HUES64 (cell line): ENCODE results near the gene JAG2.
A peak's percentile ranks its signal among the peaks of the same experiment; 100 is the strongest.

Experiments
- H3K27ac ChIP-seq: 2 replicates; pipeline ENCODE4 v1.7.0; 2013; ENCODE audit warnings: low read depth, low read length, inconsistent platforms
- H3K27me3 ChIP-seq: 2 replicates; pipeline ENCODE4 v1.6.1; 2013; ENCODE audit warnings: mild to moderate bottlenecking, low read length; ENCODE audit not compliant: insufficient read depth
- H3K36me3 ChIP-seq: 2 replicates; pipeline ENCODE4 v1.6.1; 2013; ENCODE audit warnings: mild to moderate bottlenecking, low read length; ENCODE audit not compliant: insufficient read depth
- H3K4me1 ChIP-seq: 2 replicates; pipeline ENCODE4 v1.6.1; 2013; ENCODE audit warnings: mild to moderate bottlenecking, low read length, moderate library complexity; ENCODE audit not compliant: insufficient read depth
- H3K4me3 ChIP-seq: 2 replicates; pipeline ENCODE4 v1.5.1; 2013; ENCODE audit warnings: mild to moderate bottlenecking, low read length, moderate library complexity
- H3K9ac ChIP-seq: 2 replicates; pipeline ENCODE4 v1.6.1; 2013; ENCODE audit warnings: mild to moderate bottlenecking, low read depth, low read length
- H3K9me3 ChIP-seq: 2 replicates; pipeline ENCODE4 v1.6.1; 2013; ENCODE audit warnings: low read depth, low read length; ENCODE audit not compliant: insufficient read depth
- WGBS: fragments of 150-250, 120-280 bp; methylation state at CpG from one replicate; pipeline ENCODE4 v1.1.7; 2013; ENCODE audit warnings: missing lambda C conversion rate; 5-methylcytosine and 5-hydroxymethylcytosine counted together

The JAG2 gene

DNA sequence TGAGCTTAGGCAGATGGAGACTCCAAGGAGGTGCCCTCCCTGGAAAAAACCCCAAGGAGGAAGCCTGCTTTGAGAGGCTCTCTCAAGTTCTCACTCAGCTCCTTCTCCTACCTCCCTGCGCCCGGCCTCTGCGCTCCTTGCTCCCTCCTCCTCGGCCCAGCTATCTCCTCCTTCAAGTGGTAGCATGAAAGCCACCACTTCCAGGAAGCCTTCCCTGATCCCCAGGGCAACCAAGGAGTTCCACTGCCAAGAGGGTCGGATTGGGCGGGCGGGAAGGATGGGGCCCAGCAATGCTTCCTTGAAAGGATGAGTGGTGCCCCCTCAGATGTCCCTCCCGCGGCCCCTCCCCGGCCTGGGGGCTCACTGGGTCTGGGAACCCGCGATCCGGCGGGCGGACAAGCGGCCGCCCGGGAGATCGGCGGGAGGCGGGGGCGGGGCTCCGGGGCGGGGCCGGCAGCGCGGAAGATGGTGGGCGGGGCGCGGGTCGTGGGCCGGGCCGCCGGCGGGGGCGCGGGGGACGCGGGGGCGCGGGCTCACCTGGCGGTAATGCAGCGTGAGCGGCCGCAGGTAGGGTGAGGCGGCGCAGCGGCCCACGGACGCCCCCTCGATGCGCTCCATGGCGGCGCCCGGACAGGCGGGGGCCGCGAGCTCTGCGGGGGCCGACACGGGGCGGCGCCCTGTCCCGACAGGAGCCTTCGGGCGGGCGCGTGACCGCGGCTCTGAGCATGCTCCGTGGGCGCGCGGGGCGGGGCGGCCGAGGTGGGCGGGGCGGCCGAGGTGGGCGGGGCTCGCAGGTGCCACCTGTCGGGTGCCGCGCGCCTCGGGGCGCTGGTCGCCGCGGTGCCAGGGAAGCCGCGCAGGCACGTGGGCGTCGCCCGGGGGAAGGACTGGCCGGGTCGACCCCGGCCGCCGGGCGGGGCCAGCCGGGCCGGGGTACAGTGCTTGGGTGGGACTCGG lies 12.3 kb upstream of the JAG2 start, which contains the start of gene NUDT14:
Gene NUDT14, minus strand, starts transcription at position 721 of the 957 bp plus-strand sequence. Its CDS starts 103 bp downstream, at position 618.
- H3K4me1 ChIP-seq: no peaks in the 10 kb centered on the region
- peaks cover 29% of the 10 kb centered on the region for H3K27me3 ChIP-seq
- under 1% methylated on average over 106 of the region's 106 CpGs for WGBS
- H3K9me3 ChIP-seq: no peaks in the 10 kb centered on the region
- no peak within 1 kb of the TSS for H3K27ac ChIP-seq
- peak within 1 kb of the TSS; percentile 52 for H3K4me3 ChIP-seq
- no peaks in the 10 kb centered on the region for H3K36me3 ChIP-seq
- H3K9ac ChIP-seq: 0 out of 2 replicates have a peak within 1 kb of the TSS, but pooled peaks have one; percentile 50

- Histone ChIP-seq H3K9me3 (no peaks in the 10 kb centered on the region), H3K27ac (no peak overlapping the region), H3K4me3 (no peak overlapping the region), H3K36me3 (no peaks in the 10 kb centered on the region), H3K9ac (no peak overlapping the region), H3K4me1 (no peaks in the 10 kb centered on the region), H3K27me3 (peaks cover 27% of the 10 kb centered on the region)
- WGBS: 95% methylated on average over 13 of the region's 13 CpGs
Observed at GRCh38 chr14:105179191-105179590, 10.6 kb upstream of the JAG2 start.

DNA sequence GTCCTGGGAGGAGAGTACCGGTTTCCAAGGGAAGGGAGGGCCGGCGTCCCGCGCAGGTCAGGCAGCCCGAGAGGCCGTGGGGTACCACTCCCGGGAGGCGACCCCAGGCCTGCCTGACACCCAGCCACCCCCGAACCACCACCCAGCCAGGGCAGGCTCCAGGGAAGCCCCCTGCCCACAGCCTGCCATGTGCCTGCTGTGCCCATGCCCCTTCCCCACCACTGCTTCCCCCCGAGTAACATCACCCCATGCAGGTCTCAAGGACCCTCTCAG lies 10.2 kb upstream of the JAG2 start:
- Histone ChIP-seq H3K36me3 (no peaks in the 10 kb centered on the region), H3K9ac (no peak overlapping the region), H3K27ac (no peak overlapping the region), H3K27me3 (peaks cover 26% of the 10 kb centered on the region), H3K4me3 (no peak overlapping the region), H3K9me3 (no peaks in the 10 kb centered on the region), H3K4me1 (no peaks in the 10 kb centered on the region)
- WGBS: 93% methylated on average over 11 of the region's 11 CpGs

- Histone ChIP-seq H3K27ac (no peak overlapping the region), H3K36me3 (no peaks in the 10 kb centered on the region), H3K4me3 (no peak overlapping the region), H3K4me1 (no peaks in the 10 kb centered on the region), H3K9me3 (no peaks in the 10 kb centered on the region), H3K9ac (no peak overlapping the region), H3K27me3 (peaks cover 23% of the 10 kb centered on the region)
- 87% methylated on average over 19 of the region's 19 CpGs for WGBS
Observed at GRCh38 chr14:105178069-105178867, 9.7 kb upstream of the JAG2 start.

GRCh38 chr14:105177082-105177481 lies 8.5 kb upstream of the JAG2 start:
- WGBS: 85% methylated on average over 11 of the region's 11 CpGs
- H3K9me3 ChIP-seq: no peaks in the 10 kb centered on the region
- peaks cover 15% of the 10 kb centered on the region for H3K27me3 ChIP-seq
- H3K27ac ChIP-seq: no peak overlapping the region
- no peak overlapping the region for H3K4me3 ChIP-seq
- no peak overlapping the region for H3K9ac ChIP-seq
- H3K4me1 ChIP-seq: no peaks in the 10 kb centered on the region
- H3K36me3 ChIP-seq: no peaks in the 10 kb centered on the region

DNA sequence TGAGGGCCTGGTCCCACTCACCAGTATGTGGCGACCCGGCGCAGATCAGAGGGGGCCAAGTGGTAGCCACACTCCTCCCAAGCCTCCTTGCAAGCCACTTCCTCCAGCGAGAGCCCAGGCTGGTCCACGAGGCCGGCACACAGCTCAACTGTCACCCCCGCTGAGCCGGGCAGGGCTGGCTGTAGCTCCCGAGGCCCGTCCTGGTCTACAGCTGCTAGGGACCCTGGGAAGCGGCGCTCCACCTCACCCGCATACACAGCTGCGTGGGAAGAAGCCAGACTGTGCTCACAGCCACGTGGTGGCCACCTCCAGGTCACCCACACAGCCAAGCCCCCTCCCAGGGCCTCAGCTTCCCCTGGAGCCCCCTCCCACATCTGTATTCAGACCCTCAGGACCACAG lies 7.9 kb upstream of the JAG2 start:
- no peak overlapping the region for H3K4me3 ChIP-seq
- H3K27ac ChIP-seq: no peak overlapping the region
- 84% methylated on average over 15 of the region's 15 CpGs for WGBS
- H3K9me3 ChIP-seq: no peaks in the 10 kb centered on the region
- no peaks in the 10 kb centered on the region for H3K4me1 ChIP-seq
- H3K9ac ChIP-seq: no peak overlapping the region
- no peaks in the 10 kb centered on the region for H3K36me3 ChIP-seq
- H3K27me3 ChIP-seq: peaks cover 9% of the 10 kb centered on the region

DNA sequence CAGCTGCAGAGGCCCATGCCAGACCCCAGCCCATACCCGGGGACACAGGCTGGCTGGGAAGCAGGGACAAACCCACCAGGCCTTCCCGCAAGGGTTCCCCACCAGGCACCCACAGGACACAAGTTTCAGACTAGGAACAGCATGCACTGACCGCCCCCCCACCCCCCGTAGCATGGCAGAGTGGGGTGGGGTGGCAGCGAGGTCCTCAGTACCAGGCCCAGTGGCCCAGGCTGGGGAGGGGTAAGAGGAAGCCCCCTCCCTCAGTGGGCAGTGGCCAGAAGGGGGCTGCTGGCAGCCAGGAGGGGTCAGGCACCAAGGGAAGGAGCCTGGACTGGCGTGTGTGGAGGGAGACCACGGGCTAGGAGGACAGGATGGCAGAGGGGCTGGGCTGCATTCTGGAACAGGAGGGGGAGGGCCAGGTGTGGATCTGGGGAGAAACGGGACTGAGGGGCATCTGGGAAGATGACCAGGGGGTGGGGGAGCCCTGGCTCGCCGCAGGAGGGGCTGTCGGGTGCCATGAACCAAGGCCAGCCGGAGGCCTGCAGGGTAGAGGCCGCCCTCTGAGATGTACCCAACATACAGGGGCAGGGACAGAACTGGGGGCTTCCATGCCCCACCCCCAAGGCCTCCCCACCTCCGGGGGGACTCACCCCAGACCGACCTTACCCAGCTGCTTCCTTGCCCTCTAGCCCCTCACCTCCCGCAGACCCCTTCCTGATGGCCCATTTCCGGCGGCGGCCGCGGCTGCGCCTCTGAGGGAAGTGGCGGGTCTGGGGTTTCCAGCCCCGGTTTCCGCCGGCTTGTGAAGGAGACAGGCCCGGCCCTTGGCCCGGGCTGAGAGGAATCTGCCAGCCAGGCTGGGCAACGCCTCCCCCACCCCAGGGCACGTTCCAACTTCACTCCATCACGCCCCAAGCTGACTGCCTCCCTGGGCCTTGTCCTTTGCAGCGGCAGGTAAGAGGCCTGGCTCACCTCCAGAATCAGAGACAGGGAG lies 5.6 kb upstream of the JAG2 start:
- Histone ChIP-seq H3K9me3 (no peaks in the 10 kb centered on the region), H3K4me3 (no peak overlapping the region), H3K36me3 (no peaks in the 10 kb centered on the region), H3K4me1 (no peaks in the 10 kb centered on the region; the same call in 1 of the 2 replicates), H3K27me3 (peaks cover 5% of the 10 kb centered on the region), H3K9ac (no peak overlapping the region), H3K27ac (no peak overlapping the region)
- 85% methylated on average over 32 of the region's 32 CpGs for WGBS

DNA sequence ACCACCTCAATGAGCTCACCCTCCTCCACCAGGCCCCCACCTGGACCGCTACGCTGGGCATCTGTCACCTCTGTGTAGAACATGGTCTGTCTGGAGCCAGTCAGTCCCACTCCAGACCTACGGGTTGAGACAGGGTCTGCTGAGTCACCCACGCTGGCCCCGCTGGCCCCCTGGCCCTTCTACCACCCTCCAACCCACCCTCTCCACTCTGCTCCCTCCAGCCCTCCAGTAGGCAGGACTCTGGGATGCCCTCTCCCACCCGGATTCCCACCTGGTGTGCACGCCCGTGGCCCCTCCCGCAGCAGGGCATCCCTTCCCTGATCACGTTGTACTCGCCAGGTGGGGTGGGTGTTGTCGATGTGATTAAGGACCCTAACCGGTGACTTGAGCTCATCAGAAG lies 4.6 kb upstream of the JAG2 start:
- Histone ChIP-seq H3K36me3 (no peaks in the 10 kb centered on the region), H3K9ac (no peak overlapping the region), H3K4me3 (no peak overlapping the region), H3K27ac (no peak overlapping the region), H3K4me1 (no peaks in the 10 kb centered on the region; the same call in 1 of the 2 replicates), H3K27me3 (peaks cover 9% of the 10 kb centered on the region), H3K9me3 (no peaks in the 10 kb centered on the region)
- WGBS: 91% methylated on average over 13 of the region's 13 CpGs

- Histone ChIP-seq H3K4me3 (no peak overlapping the region), H3K4me1 (no peaks in the 10 kb centered on the region; the same call in 1 of the 2 replicates), H3K27ac (no peak overlapping the region), H3K9ac (no peak overlapping the region), H3K9me3 (no peaks in the 10 kb centered on the region), H3K36me3 (no peaks in the 10 kb centered on the region), H3K27me3 (peaks cover 14% of the 10 kb centered on the region)
- WGBS: 78% methylated on average over 7 of the region's 7 CpGs
Observed at GRCh38 chr14:105172476-105172875, 3.9 kb upstream of the JAG2 start.

DNA sequence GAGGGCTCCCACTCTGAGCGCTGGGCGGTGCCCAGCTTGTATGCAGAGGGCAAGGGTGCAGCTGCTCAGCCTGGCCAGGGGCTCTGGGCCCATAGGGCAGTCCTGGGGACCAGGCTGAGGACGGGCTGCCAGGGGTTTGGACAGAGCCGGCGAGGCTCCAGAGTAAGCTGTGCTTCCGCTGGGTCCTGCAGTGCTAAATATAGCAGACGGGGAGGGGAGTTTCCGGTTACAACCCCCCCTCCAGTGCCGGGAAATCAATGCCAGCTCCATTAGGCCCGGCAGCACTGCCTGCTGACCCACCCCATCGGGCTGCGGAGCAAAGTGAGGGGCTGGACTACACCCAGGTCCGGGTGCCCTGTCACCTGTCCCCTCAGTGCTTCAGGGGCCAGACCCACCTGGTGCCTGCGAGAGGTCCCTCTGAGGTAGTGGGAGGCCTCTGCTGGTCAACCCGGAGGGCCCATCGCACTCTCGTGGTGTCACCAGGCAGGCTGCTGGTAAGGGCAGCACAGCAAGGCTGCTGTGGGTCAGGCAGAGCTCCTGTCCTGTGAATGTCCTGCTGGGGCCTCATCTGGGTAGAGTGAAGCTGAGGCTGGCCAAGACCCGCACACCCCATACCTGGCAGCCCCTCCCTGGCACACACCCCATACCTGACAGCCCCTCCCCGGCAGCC lies 2.6 kb upstream of the JAG2 start:
- Histone ChIP-seq H3K9ac (no peak overlapping the region), H3K9me3 (no peaks in the 10 kb centered on the region), H3K36me3 (no peaks in the 10 kb centered on the region), H3K4me3 (no peak overlapping the region), H3K4me1 (no peaks in the 10 kb centered on the region; the same call in 1 of the 2 replicates), H3K27me3 (peaks cover 26% of the 10 kb centered on the region), H3K27ac (no peak overlapping the region)
- 65% methylated on average over 19 of the region's 19 CpGs for WGBS
